Measurements from ENCODE around the gene PPP1R12A. TPM values are rescaled to one million over a fixed set of nuclear protein-coding genes. Genes with fewer than 3 reads are reported as not detected.

The PPP1R12A gene
- total RNA-seq, 2 experiments from 2014 or later: 65.6 to 76.4 TPM

GRCh38 chr12:79769189-79769859 lies 165.6 kb downstream of the PPP1R12A start:
- H3K4me3 ChIP-seq (ENCODE audit: low read length): no peak overlapping the region
- intact Hi-C loops (cut with DNase I, micrococcal nuclease): no loop called here
- Mint-ChIP-seq H3K9me3 (no peaks in the 10 kb centered on the region), H3K36me3 (ENCODE audit: low read depth) (peaks cover 5% of the 10 kb centered on the region), H3K4me3 (no peak overlapping the region), H3K27me3 (no peaks in the 10 kb centered on the region), H3K4me1 (ENCODE audit: low read depth) (no peaks in the 10 kb centered on the region), H3K27ac (no peak overlapping the region)
- CTCF ChIA-PET: interaction anchor here (0.6 kb wide), 1 partner anchor 35 kb away, joined by 4 read pairs; no protein-coding TSS in a partner anchor
- DNase-seq (no peak), ATAC-seq (ENCODE audit: poor library complexity) (no peak)
- no peak overlapping the region for H3K27ac ChIP-seq (ENCODE audit: low read depth in 1 of 2, low read length in 2 of 2)
- no peaks in the 10 kb centered on the region for H3K27me3 ChIP-seq (ENCODE audit: control insufficient read depth in 1 of 2, insufficient read depth in 2 of 2, low read length in 2 of 2)
- H3K4me1 ChIP-seq (ENCODE audit: insufficient read depth, low read length): no peaks in the 10 kb centered on the region
- POLR2A ChIA-PET: no interaction called here
- H3K9me3 ChIP-seq (ENCODE audit: control insufficient read depth in 1 of 2, insufficient read depth in 1 of 2, low read length in 2 of 2): no peaks in the 10 kb centered on the region
- TF ChIP-seq CTCF (IDR thresholded peaks at IDR 0.05): no peak
- peaks cover 4% of the 10 kb centered on the region for H3K36me3 ChIP-seq (ENCODE audit: insufficient read depth, low read length)

GRCh38 chr12:79766705-79767464 lies 168.0 kb downstream of the PPP1R12A start:
- H3K27ac Mint-ChIP-seq: no peak overlapping the region
- no peak for ATAC-seq (ENCODE audit: poor library complexity)
- Histone ChIP-seq H3K4me3 (ENCODE audit: low read length) (no peak overlapping the region), H3K4me1 (ENCODE audit: insufficient read depth, low read length) (no peaks in the 10 kb centered on the region), H3K27ac (ENCODE audit: low read depth in 1 of 2, low read length in 2 of 2) (no peak overlapping the region), H3K9me3 (ENCODE audit: control insufficient read depth in 1 of 2, insufficient read depth in 1 of 2, low read length in 2 of 2) (no peaks in the 10 kb centered on the region), H3K27me3 (ENCODE audit: control insufficient read depth in 1 of 2, insufficient read depth in 2 of 2, low read length in 2 of 2) (no peaks in the 10 kb centered on the region), H3K36me3 (ENCODE audit: insufficient read depth, low read length) (no peaks in the 10 kb centered on the region)
- no peak overlapping the region for H3K4me3 Mint-ChIP-seq
- no peak for TF ChIP-seq CTCF (IDR thresholded peaks at IDR 0.05)
- CTCF ChIA-PET: no interaction called here
- H3K4me1 Mint-ChIP-seq (ENCODE audit: low read depth): no peaks in the 10 kb centered on the region
- no peaks in the 10 kb centered on the region for H3K27me3 Mint-ChIP-seq
- H3K36me3 Mint-ChIP-seq (ENCODE audit: low read depth): no peaks in the 10 kb centered on the region
- no peak for DNase-seq
- intact Hi-C loops (cut with DNase I, micrococcal nuclease): no loop called here
- POLR2A ChIA-PET: no interaction called here
- no peaks in the 10 kb centered on the region for H3K9me3 Mint-ChIP-seq

GRCh38 chr12:79765157-79765556 lies 169.7 kb downstream of the PPP1R12A start:
- H3K4me3 Mint-ChIP-seq: no peak overlapping the region
- DNase-seq (no peak), ATAC-seq (ENCODE audit: poor library complexity) (no peak)
- ChIA-PET POLR2A (no interaction called here), CTCF (interaction anchor here (1.2 kb wide), 1 partner anchor 14 kb away, joined by 3 read pairs; no protein-coding TSS in a partner anchor)
- H3K4me1 Mint-ChIP-seq (ENCODE audit: low read depth): no peaks in the 10 kb centered on the region
- Histone ChIP-seq H3K36me3 (ENCODE audit: insufficient read depth, low read length) (no peaks in the 10 kb centered on the region), H3K4me3 (ENCODE audit: low read length) (no peak overlapping the region), H3K27me3 (ENCODE audit: control insufficient read depth in 1 of 2, insufficient read depth in 2 of 2, low read length in 2 of 2) (no peaks in the 10 kb centered on the region), H3K4me1 (ENCODE audit: insufficient read depth, low read length) (no peaks in the 10 kb centered on the region), H3K27ac (ENCODE audit: low read depth in 1 of 2, low read length in 2 of 2) (no peak overlapping the region), H3K9me3 (ENCODE audit: control insufficient read depth in 1 of 2, insufficient read depth in 1 of 2, low read length in 2 of 2) (no peaks in the 10 kb centered on the region)
- H3K27ac Mint-ChIP-seq: no peak overlapping the region
- no peaks in the 10 kb centered on the region for H3K9me3 Mint-ChIP-seq
- H3K36me3 Mint-ChIP-seq (ENCODE audit: low read depth): no peaks in the 10 kb centered on the region
- intact Hi-C loops (cut with DNase I, micrococcal nuclease): no loop called here
- no peaks in the 10 kb centered on the region for H3K27me3 Mint-ChIP-seq
- TF ChIP-seq CTCF (IDR thresholded peaks at IDR 0.05): no peak

All from CD4-positive, alpha-beta T cell (primary cell).